HFFc6 (cell line): ENCODE measurements around the gene PTGDS. TPM values are rescaled to one million over a fixed set of nuclear protein-coding genes. Genes with fewer than 3 reads are reported as not detected.

Experiments used
- DNase-seq: peaks from one replicate; pipeline ENCODE4 v3.0.0-alpha.2; 2018
- H3K27ac Mint-ChIP-seq: 2 replicates; pipeline ENCODE4 v1.8.0; 2020; ENCODE audit warnings: mild to moderate bottlenecking, mixed read lengths
- H3K27me3 Mint-ChIP-seq: 2 replicates; pipeline ENCODE4 v1.8.0; 2021; ENCODE audit warnings: mild to moderate bottlenecking, moderate library complexity, mixed read lengths; ENCODE audit not compliant: insufficient read depth
- H3K36me3 Mint-ChIP-seq: 2 replicates; pipeline ENCODE4 v1.8.0; 2021; ENCODE audit warnings: low read depth, mixed read lengths
- H3K4me1 Mint-ChIP-seq: 2 replicates; pipeline ENCODE4 v1.8.0; 2020; ENCODE audit warnings: low read depth, mixed read lengths
- H3K4me3 Mint-ChIP-seq: 2 replicates; pipeline ENCODE4 v1.8.0; 2020; ENCODE audit warnings: mild to moderate bottlenecking, moderate library complexity, mixed read lengths
- H3K9me3 Mint-ChIP-seq: 2 replicates; pipeline ENCODE4 v1.8.0; 2020; ENCODE audit warnings: mild to moderate bottlenecking, mixed read lengths
- CTCF ChIP-seq: fragments of 200-600 bp; sonication (generic); IDR thresholded peaks from 2 replicates; pipeline ENCODE4 v1.5.0; 2021; ENCODE audit warnings: antibody characterized with exemption, mild to moderate bottlenecking
- long read RNA-seq: library from polyadenylated mRNA; unstranded; transcript quantifications from one replicate; pipeline ENCODE4 v2.0.0, GENCODE V29; 2019
- total RNA-seq, 6 experiments: library from RNA; stranded (reverse); fragmentation: NEBNext Ultra II Directional; extraction: Animal tissue kit (Norgen Biotek cat#: 25700); gene quantifications; 2 replicates in 1 of 6; 3 replicates in 5 of 6; pipeline ENCODE4 v1.2.3, GENCODE V29; 2021

PTGDS gene
- not detected for total RNA-seq
- long read RNA-seq, result 0 reads

GRCh38 chr9:136977223-136977622 is at the start of gene PTGDS:
Gene PTGDS (plus strand): TSS chr9:136977504. CDS start chr9:136977579, 75 bp downstream.
- Mint-ChIP-seq H3K4me1 (peaks cover 5% of the 10 kb centered on the region; the same call in 1 of the 2 replicates), H3K27me3 (peaks cover 3% of the 10 kb centered on the region), H3K27ac (no peak within 1 kb of the TSS), H3K4me3 (no peak within 1 kb of the TSS), H3K36me3 (no peaks in the 10 kb centered on the region), H3K9me3 (no peaks in the 10 kb centered on the region)
- no peak for DNase-seq
- no peak for TF ChIP-seq CTCF

GRCh38 chr9:136928591-136928990 is 48.7 kb upstream of the PTGDS start:
- DNase-seq, result no peak
- Mint-ChIP-seq H3K27ac (peak overlapping the region; percentile 3; the same call in 1 of the 2 replicates), H3K36me3 (peaks cover 29% of the 10 kb centered on the region)

GRCh38 chr9:136930014-136930413 is 47.3 kb upstream of the PTGDS start:
- H3K27me3 Mint-ChIP-seq, result peaks cover 2% of the 10 kb centered on the region; the same call in 1 of the 2 replicates
- peaks cover 38% of the 10 kb centered on the region for H3K36me3 Mint-ChIP-seq
- DNase-seq, result no peak
- H3K4me3 Mint-ChIP-seq, result no peak overlapping the region
- H3K27ac Mint-ChIP-seq, result no peak overlapping the region
- TF ChIP-seq CTCF, result no peak
- H3K9me3 Mint-ChIP-seq, result no peaks in the 10 kb centered on the region
- peaks cover 9% of the 10 kb centered on the region for H3K4me1 Mint-ChIP-seq

More at GRCh38 chr9:136928591-136928990, 48.7 kb upstream of the PTGDS start:
- H3K27me3 Mint-ChIP-seq, result no peaks in the 10 kb centered on the region; the same call in 1 of the 2 replicates
- H3K9me3 Mint-ChIP-seq, result no peaks in the 10 kb centered on the region
- no peak for TF ChIP-seq CTCF
- H3K4me1 Mint-ChIP-seq, result peaks cover 9% of the 10 kb centered on the region
- no peak overlapping the region for H3K4me3 Mint-ChIP-seq

GRCh38 chr9:136931611-136932130 is 45.6 kb upstream of the PTGDS start:
- TF ChIP-seq CTCF, result no peak
- Mint-ChIP-seq H3K4me1 (peaks cover 9% of the 10 kb centered on the region), H3K27ac (no peak overlapping the region), H3K9me3 (no peaks in the 10 kb centered on the region), H3K4me3 (no peak overlapping the region), H3K27me3 (peaks cover 2% of the 10 kb centered on the region; the same call in 1 of the 2 replicates), H3K36me3 (peaks cover 38% of the 10 kb centered on the region)
- no peak for DNase-seq

- Mint-ChIP-seq H3K4me3 (no peak overlapping the region), H3K9me3 (no peaks in the 10 kb centered on the region), H3K27ac (no peak overlapping the region), H3K4me1 (no peaks in the 10 kb centered on the region), H3K36me3 (peaks cover 35% of the 10 kb centered on the region), H3K27me3 (peaks cover 2% of the 10 kb centered on the region; the same call in 1 of the 2 replicates)
- no peak for DNase-seq
- no peak for TF ChIP-seq CTCF
Measured at GRCh38 chr9:136934277-136934676, 43.0 kb upstream of the PTGDS start.
